K562 (cell line): ENCODE measurements around the gene SCFD2. TPM values are rescaled to one million over a fixed set of nuclear protein-coding genes. Genes with fewer than 3 reads are reported as not detected.

Experiments used
- ATAC-seq: fragments of 200-7000 bp; cut with Tn5 transposase; 3 replicates; pipeline ENCODE4 v1.9.1; 2020; ENCODE audit warnings: moderate library complexity
- BruUV-seq: library from RNA; stranded (reverse); fragments of 400-500 nt; replicated peaks from 2 replicates; lab custom pipeline; 2021; lab: Mats Ljungman, UMichigan
- CTCF ChIA-PET: fragments of 300-600 bp; formaldehyde crosslinking; extraction: SDS; loops from one replicate; lab custom pipeline; 2021; ENCODE audit warnings: low intra/inter-chr PET ratio; lab: Yijun Ruan, JAX
- POLR2A ChIA-PET: fragments of 300-600, 350-650 bp; sonication (Branson Sonifier 250); formaldehyde crosslinking; extraction: SDS; loops from one replicate; lab custom pipeline; 2021; ENCODE audit warnings: antibody characterized with exemption, inconsistent platforms; lab: Yijun Ruan, JAX
- DNase-seq, 4 experiments: peaks; one replicate each; pipeline versions ENCODE4 v3.0.0 to v3.0.0-alpha.2; 2011 to 2018; ENCODE audit warnings: low spot score in 3 of 4, mixed read lengths in 3 of 4; ENCODE audit errors: extremely low read depth in 1 of 4
- FAIRE-seq: peaks from 2 replicates; lab custom pipeline; 2011; peaks lifted over from hg19 to GRCh38; lab: Jason Lieb, UNC
- H2AFZ ChIP-seq: 2 replicates; pipeline ENCODE4 v1.6.0; 2011; ENCODE audit warnings: low read depth, low read length, control low read depth, inconsistent platforms
- H3K27ac ChIP-seq: fragments of 200-600 bp; 3 replicates; pipeline ENCODE4 v1.8.0; 2011; ENCODE audit warnings: low read depth, mild to moderate bottlenecking, control low read depth, inconsistent platforms, low read length, moderate library complexity, mixed read lengths; ENCODE audit errors: extremely low read depth
- H3K27me3 ChIP-seq, 2 experiments: fragments of 300-600 bp in 1 of 2; 2 replicates in 1 of 2; 3 replicates in 1 of 2; pipeline versions ENCODE4 v1.6.0 to v1.8.0; 2011; ENCODE audit warnings: inconsistent platforms in 2 of 2, low read length in 2 of 2, mild to moderate bottlenecking in 1 of 2, mixed read lengths in 1 of 2, moderate library complexity in 1 of 2; ENCODE audit not compliant: control insufficient read depth in 2 of 2, insufficient read depth in 2 of 2
- H3K36me3 ChIP-seq: fragments of 300-600 bp; 3 replicates; pipeline ENCODE4 v1.8.0; 2011; ENCODE audit warnings: mild to moderate bottlenecking, low read length, inconsistent platforms; ENCODE audit not compliant: control insufficient read depth, insufficient read depth
- H3K4me1 ChIP-seq, 2 experiments: fragments of 200-600 bp in 1 of 2; replicated peaks in 1 of 2; 2 replicates in 1 of 2; 3 replicates in 1 of 2; pipeline versions ENCODE4 v1.5.1 to v1.8.0; 2011; ENCODE audit warnings: inconsistent platforms in 2 of 2, low read length in 2 of 2, mild to moderate bottlenecking in 1 of 2, mixed read lengths in 1 of 2, moderate library complexity in 1 of 2; ENCODE audit not compliant: control insufficient read depth in 2 of 2, insufficient read depth in 2 of 2
- H3K4me2 ChIP-seq: 2 replicates; pipeline ENCODE4 v1.6.1; 2011; ENCODE audit warnings: low read length, control low read depth, inconsistent platforms, mixed read lengths; ENCODE audit not compliant: insufficient read depth
- H3K4me3 ChIP-seq: fragments of 200-600 bp; sonication (generic), shearing (Covaris generic); 2 replicates; pipeline ENCODE4 v1.5.1; 2016; ENCODE audit warnings: control low read depth, inconsistent platforms
- H3K79me2 ChIP-seq: fragments of 200-600 bp; 3 replicates; pipeline ENCODE4 v1.8.0; 2011; ENCODE audit warnings: low read length, inconsistent platforms; ENCODE audit not compliant: control insufficient read depth, insufficient read depth
- H3K9ac ChIP-seq, 2 experiments: 2 replicates each; pipeline versions ENCODE4 v1.6.0 to v1.6.1; 2011; ENCODE audit warnings: low read depth in 2 of 2, low read length in 2 of 2, control low read depth in 1 of 2, inconsistent platforms in 1 of 2, mild to moderate bottlenecking in 1 of 2, mixed read lengths in 1 of 2; ENCODE audit not compliant: insufficient read depth in 1 of 2
- H3K9me1 ChIP-seq: one replicate; pipeline ENCODE4 v1.6.0; 2011; ENCODE audit warnings: inconsistent platforms, mild to moderate bottlenecking, low read length, moderate library complexity; ENCODE audit not compliant: control insufficient read depth, insufficient read depth
- H3K9me3 ChIP-seq: replicated peaks from 2 replicates; pipeline ENCODE4 v1.5.1; 2011; ENCODE audit warnings: low read depth, low read length, inconsistent platforms; ENCODE audit not compliant: control insufficient read depth, insufficient read depth
- H4K20me1 ChIP-seq: replicated peaks from 2 replicates; pipeline ENCODE4 v1.6.1; 2011; ENCODE audit warnings: low read length, inconsistent platforms, mixed read lengths; ENCODE audit not compliant: control insufficient read depth, insufficient read depth
- JUN ChIP-seq, 2 experiments: sonication (generic) in 1 of 2; formaldehyde crosslinking in 1 of 2; IDR thresholded peaks; 2 replicates each; pipeline versions ENCODE4 v1.6.1 to v1.8.0; 2012 to 2022; ENCODE audit warnings: borderline replicate concordance in 2 of 2, mild to moderate bottlenecking in 2 of 2, improper control_type of control experiment in 1 of 2, low read depth in 1 of 2, low read length in 1 of 2, missing genetic modification reagents in 1 of 2
- KHSRP ChIP-seq: fragments of 450-650 bp; IDR thresholded peaks from 2 replicates; pipeline ENCODE4 v1.6.1; 2017
- KLF13 ChIP-seq: fragments of 450-650 bp; IDR thresholded peaks from 2 replicates; pipeline ENCODE4 v1.6.1; 2016; ENCODE audit warnings: missing genetic modification characterization, low read depth, mild to moderate bottlenecking, missing compliant biosample characterization, moderate library complexity, borderline replicate concordance
- NBN ChIP-seq: fragments of 450-650 bp; IDR thresholded peaks from 2 replicates; pipeline ENCODE4 v1.6.1; 2016; ENCODE audit warnings: low read depth, mild to moderate bottlenecking
- PHTF2 ChIP-seq: fragments of 250-450 bp; sonication (Bioruptor Pico); IDR thresholded peaks from 2 replicates; pipeline ENCODE4 v1.5.0; 2021; ENCODE audit warnings: mild to moderate bottlenecking
- RBM22 ChIP-seq: fragments of 200-400 bp; formaldehyde crosslinking; IDR thresholded peaks from 2 replicates; pipeline ENCODE4 v1.6.1; 2018; ENCODE audit warnings: low read length, low read depth; ENCODE audit not compliant: poor library complexity, severe bottlenecking
- REST ChIP-seq, 2 experiments: fragments of 450-650 bp; formaldehyde crosslinking in 1 of 2; IDR thresholded peaks; 2 replicates each; pipeline versions ENCODE4 v1.4.0 to v1.6.1; 2014 to 2020; ENCODE audit warnings: mild to moderate bottlenecking in 2 of 2, borderline replicate concordance in 1 of 2, low read depth in 1 of 2
- SMARCA4 ChIP-seq: fragments of 450-650 bp; IDR thresholded peaks from 2 replicates; pipeline ENCODE4 v1.6.1; 2016
- SP2 ChIP-seq: IDR thresholded peaks from 2 replicates; pipeline ENCODE4 v1.6.1; 2011; ENCODE audit warnings: mild to moderate bottlenecking, low read depth, low read length, moderate library complexity; ENCODE audit not compliant: poor library complexity, severe bottlenecking; ENCODE audit errors: extremely low read depth
- TCFL5 ChIP-seq: fragments of 250-450 bp; sonication (Bioruptor Pico); conservative IDR thresholded peaks from 2 replicates; pipeline ENCODE4 v1.6.1; 2021; ENCODE audit warnings: mild to moderate bottlenecking, moderate library complexity, matching md5 sums
- ZBTB49 ChIP-seq: sonication (generic); formaldehyde crosslinking; IDR thresholded peaks from 2 replicates; pipeline ENCODE4 v1.8.0; 2022; ENCODE audit warnings: missing genetic modification reagents, mild to moderate bottlenecking, borderline replicate concordance
- WGBS: fragments of 100-300 bp; shearing (Covaris generic); methylation state at CpG from one replicate; pipeline ENCODE4 v1.1.6; 2016; ENCODE audit warnings: low coverage, mixed read lengths; ENCODE audit not compliant: insufficient coverage; ENCODE audit errors: missing lambda C conversion rate; 5-methylcytosine and 5-hydroxymethylcytosine counted together
- in situ Hi-C: fragments of 300-500 bp; cut with MboI; formaldehyde crosslinking; loops from 4 replicates; pipeline ENCODE4 v1.15.0; 2018; ENCODE audit warnings: inconsistent platforms, mixed read lengths
- intact Hi-C: fragments of 100-400 bp; cut with micrococcal nuclease; formaldehyde crosslinking; loops from 2 replicates; pipeline ENCODE4 v1.14.2; 2022
- polyA plus RNA-seq, 8 experiments: library from polyadenylated mRNA; depleted of rRNA in 4 of 8; stranded (reverse) in 5 of 8; unstranded in 3 of 8; fragments of >200 nt; fragmentation: Nextera tagmentation in 2 of 8; fragmentation: Illumina TruSeq in 1 of 8; extraction: Ambion mirVana in 2 of 8; extraction: Trizol in 1 of 8; gene quantifications; 2 replicates each; pipeline versions ENCODE4 v1.2.1 to v1.2.3, GENCODE V29; 2011 to 2014; ENCODE audit warnings: inconsistent platforms in 1 of 8, missing spikeins in 1 of 8
- total RNA-seq, 7 experiments: library from RNA; depleted of rRNA in 6 of 7; stranded (reverse); fragments of >200 nt in 6 of 7; fragmentation: Illumina TruSeq in 2 of 7; extraction: Trizol in 2 of 7; gene quantifications; 2 replicates each; pipeline versions ENCODE4 v1.2.1 to v1.2.3, GENCODE V29; 2011 to 2021; ENCODE audit warnings: low replicate concordance in 1 of 7

Gene SCFD2
- total and polyA plus RNA-seq, 9 of the 15 experiments (the other 6 are each of a cell fraction or from before 2014, with no cell fraction given) = 5.7 to 30.3 (median 22.8) TPM

- Histone ChIP-seq H3K4me3 (no peak overlapping the region), H3K9ac (no peak overlapping the region), H3K4me1 (no peaks in the 10 kb centered on the region), H4K20me1 (no peaks in the 10 kb centered on the region), H3K36me3 (no peaks in the 10 kb centered on the region), H3K27me3 (no peaks in the 10 kb centered on the region), H3K4me2 (no peak overlapping the region), H3K79me2 (no peaks in the 10 kb centered on the region), H3K9me3 (no peaks in the 10 kb centered on the region), H3K27ac (no peak overlapping the region), H2AFZ (no peak overlapping the region), H3K9me1 (no peaks in the 10 kb centered on the region)
- FAIRE-seq (no peak), ATAC-seq (no peak), DNase-seq (no peak)
- in situ Hi-C loops (no loop called here), intact Hi-C loops (no loop called here)
- ChIA-PET CTCF (no interaction called here), POLR2A (interaction anchor here (0.6 kb wide), 1 partner anchor 152 kb away, joined by 6 read pairs; no protein-coding TSS in a partner anchor)
- no peak for TF ChIP-seq RBM22
- TF ChIP-seq KLF13 (tag) = no peak
- no peak for TF ChIP-seq SMARCA4
- TF ChIP-seq JUN (IDR thresholded peaks at IDR 0.05; ENCODE audit: borderline replicate concordance, low read depth, low read length) = no peak
- TF ChIP-seq JUN (CRISPR knock-in tag; IDR thresholded peaks at IDR 0.05; ENCODE audit: borderline replicate concordance) = no peak
- TF ChIP-seq TCFL5 (CRISPR knock-in tag) = no peak
- TF ChIP-seq REST (IDR thresholded peaks at IDR 0.05; ENCODE audit: borderline replicate concordance) = no peak
- TF ChIP-seq REST (CRISPR knock-in tag; IDR thresholded peaks at IDR 0.05; ENCODE audit: low read depth) = no peak
- TF ChIP-seq ZBTB49 (CRISPR knock-in tag) = no peak
- no peak for TF ChIP-seq KHSRP
- TF ChIP-seq SP2 = no peak
- TF ChIP-seq NBN = no peak
- TF ChIP-seq PHTF2 (CRISPR knock-in tag) = no peak
- BruUV-seq = no TSS peak
- 73% methylated on average over 1 of the region's 1 CpG for WGBS
These were observed 471.4 kb downstream of the SCFD2 start for GRCh38 chr4:52894443-52894842.
